GM12873 (cell line): ENCODE results near the gene NANP.

Source experiments
- TF ChIP-seq, protein P1 (sequence below): IDR thresholded peaks from 2 replicates; pipeline ENCODE4 v1.5.1; 2012; ENCODE audit warnings: low read depth, mild to moderate bottlenecking, moderate library complexity, low read length, control low read depth; ENCODE audit not compliant: insufficient read depth; ENCODE audit errors: missing control alignments

NANP gene

DNA sequence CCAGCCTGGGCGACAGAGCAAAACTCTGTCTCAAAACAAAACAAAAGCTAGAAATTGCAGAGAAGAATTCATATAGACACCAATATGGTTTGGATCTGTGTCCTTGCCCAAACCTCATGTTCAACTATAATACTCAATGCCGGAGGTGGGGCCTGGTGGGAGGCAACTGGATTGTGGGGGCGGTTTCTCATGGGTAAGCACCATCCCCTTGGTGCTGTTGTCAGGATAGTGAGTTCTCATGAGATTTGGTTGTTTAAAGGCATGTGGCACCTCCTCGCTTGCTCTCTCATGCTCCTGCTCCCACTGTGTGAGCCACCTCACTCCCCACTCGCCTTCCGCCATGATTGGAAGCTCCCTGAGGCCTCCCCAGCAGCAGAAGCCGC lies 53.7 kb downstream of the NANP start:
- TF ChIP-seq, protein P1, sequence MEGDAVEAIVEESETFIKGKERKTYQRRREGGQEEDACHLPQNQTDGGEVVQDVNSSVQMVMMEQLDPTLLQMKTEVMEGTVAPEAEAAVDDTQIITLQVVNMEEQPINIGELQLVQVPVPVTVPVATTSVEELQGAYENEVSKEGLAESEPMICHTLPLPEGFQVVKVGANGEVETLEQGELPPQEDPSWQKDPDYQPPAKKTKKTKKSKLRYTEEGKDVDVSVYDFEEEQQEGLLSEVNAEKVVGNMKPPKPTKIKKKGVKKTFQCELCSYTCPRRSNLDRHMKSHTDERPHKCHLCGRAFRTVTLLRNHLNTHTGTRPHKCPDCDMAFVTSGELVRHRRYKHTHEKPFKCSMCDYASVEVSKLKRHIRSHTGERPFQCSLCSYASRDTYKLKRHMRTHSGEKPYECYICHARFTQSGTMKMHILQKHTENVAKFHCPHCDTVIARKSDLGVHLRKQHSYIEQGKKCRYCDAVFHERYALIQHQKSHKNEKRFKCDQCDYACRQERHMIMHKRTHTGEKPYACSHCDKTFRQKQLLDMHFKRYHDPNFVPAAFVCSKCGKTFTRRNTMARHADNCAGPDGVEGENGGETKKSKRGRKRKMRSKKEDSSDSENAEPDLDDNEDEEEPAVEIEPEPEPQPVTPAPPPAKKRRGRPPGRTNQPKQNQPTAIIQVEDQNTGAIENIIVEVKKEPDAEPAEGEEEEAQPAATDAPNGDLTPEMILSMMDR = no peak

DNA sequence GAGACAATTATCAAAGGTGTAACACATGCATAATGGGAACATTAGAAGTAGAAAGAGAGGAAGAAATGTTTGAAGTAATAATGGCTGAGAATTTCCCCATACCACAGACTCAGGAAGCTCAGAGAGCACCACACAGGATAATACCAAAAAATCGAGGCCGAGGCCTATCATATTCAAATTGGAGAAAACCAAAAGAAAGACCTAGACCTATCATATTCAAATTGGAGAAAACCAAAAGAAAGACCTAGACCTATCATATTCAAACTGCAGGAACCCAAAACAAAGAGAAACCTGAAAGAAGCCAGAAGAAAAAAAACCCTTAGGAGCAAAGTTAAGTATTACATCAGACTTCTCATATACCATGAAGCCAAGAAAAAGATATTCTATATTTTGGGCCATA lies 56.5 kb downstream of the NANP start:
- TF ChIP-seq, protein P1 = no peak

DNA sequence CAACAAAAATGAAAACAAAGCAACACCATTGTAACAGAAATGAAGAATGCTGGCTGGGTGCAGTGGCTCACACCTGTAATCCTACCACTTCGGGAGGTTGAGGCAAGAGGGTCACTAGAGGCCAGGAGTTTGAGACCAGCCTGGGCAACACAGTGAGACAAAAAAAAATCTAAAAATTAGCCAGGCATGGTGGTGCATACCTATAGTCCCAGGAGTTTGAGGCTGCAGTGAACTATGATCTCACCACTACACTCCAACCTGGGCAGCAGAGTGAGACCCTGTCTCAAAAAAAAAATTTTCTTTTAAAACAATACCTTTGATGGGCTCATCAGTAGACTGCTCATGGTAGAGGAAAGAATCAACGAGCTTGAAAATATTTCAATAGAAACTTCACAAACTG lies 57.0 kb downstream of the NANP start:
- TF ChIP-seq, protein P1 = no peak

DNA sequence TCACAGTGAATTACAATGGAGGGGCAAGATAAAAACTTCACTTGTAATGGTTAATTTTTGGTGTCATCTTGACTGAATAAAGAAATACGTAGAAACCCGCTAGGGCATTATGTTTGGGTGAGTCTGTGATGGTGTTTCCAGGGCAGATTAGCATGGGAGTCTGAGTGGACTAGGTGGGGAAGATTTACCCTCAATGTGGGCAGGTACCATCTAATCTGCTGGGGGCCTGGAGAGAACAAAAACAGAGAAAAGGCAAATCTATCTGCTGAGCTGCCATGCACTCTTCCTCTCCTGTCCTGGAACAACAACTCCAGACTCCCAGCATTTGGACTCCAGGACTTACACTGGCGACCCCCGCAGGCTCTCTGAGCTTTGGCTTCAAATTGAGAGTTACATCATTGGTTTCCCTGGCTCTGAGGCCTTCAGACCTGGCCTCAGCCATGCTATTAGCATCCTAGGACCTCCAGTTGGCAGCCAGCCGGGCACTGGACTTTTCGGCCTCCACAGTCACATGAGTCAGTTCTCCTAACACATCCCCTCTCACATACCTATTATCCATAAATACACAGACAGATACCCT lies 58.1 kb downstream of the NANP start:
- TF ChIP-seq, protein P1 = no peak

DNA sequence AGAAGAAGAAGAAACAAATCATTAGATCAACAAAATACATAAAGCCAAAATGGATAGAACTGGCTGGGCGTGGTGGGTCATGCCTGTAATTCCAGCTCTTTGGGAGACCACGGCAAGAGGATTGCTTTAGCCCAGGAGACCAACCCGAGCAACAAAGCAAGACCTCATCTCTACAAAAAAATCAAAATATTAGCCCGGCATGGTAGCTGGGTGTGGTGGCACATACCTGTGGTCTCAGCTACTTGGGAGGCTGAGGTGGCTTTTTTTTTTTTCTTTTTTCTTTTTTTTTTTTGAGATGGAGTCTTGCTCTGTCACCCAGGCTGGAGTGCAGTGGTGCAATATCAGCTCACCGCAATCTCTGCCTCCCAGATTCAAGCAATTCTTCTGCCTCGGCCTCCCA lies 59.9 kb downstream of the NANP start:
- TF ChIP-seq, protein P1 = no peak

DNA sequence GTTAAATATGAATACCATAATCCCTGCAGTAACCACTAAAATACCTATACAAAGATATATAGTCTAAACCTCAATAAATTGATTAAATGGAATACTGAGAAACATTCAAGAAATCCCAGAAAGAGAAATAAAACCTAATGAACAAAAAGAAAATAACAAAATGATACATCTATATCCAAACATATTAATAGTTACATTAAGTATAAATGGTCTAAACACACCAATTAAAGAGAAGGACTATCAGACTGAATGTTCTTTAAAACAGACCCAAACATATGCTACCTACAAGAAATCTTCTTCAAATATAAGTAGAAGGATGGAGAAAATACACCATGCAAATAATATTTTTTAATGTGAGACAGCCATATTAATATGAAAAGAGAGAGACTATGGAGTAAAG lies 60.5 kb downstream of the NANP start:
- TF ChIP-seq, protein P1 = no peak
